Esophagus muscularis mucosa (tissue), 4 donors: ENCODE data around the gene PTS. TPM values are rescaled to one million over a fixed set of nuclear protein-coding genes. Genes with fewer than 3 reads are reported as not detected.
A peak's percentile ranks its signal among the peaks of the same experiment; 100 is the strongest.

Source experiments
- DNase-seq: peaks from one replicate; pipeline ENCODE4 v3.0.0-alpha.2; 2017; ENCODE audit errors: extremely low spot score
- H3K27ac ChIP-seq, 4 donors: fragments of 200-600 bp; sonication (generic); replicated peaks in 1 of 4; 1 replicate in 3 of 4; 2 replicates in 1 of 4; pipeline ENCODE4 v1.5.1; 2016 to 2019; ENCODE audit warnings: mild to moderate bottlenecking in 1 of 4
- H3K27me3 ChIP-seq, 4 donors: fragments of 200-600 bp; sonication (generic); one replicate each; pipeline versions ENCODE4 v1.5.1 to v1.6.0; 2016 to 2019
- H3K36me3 ChIP-seq, 4 donors: fragments of 200-600 bp; sonication (generic); one replicate each; pipeline ENCODE4 v1.5.1; 2016 to 2019
- H3K4me1 ChIP-seq, 4 donors: fragments of 200-600 bp; sonication (generic); one replicate each; pipeline ENCODE4 v1.5.1; 2016 to 2019
- H3K4me3 ChIP-seq, 4 donors: fragments of 200-600 bp; sonication (generic); 1 replicate in 2 of 4; 2 replicates in 2 of 4; pipeline ENCODE4 v1.5.1; 2016 to 2019; ENCODE audit warnings: mild to moderate bottlenecking in 4 of 4, moderate library complexity in 1 of 4
- H3K9me3 ChIP-seq, 4 donors: fragments of 200-600 bp; sonication (generic); 1 replicate in 3 of 4; 2 replicates in 1 of 4; pipeline ENCODE4 v1.5.1; 2016 to 2019
- CTCF ChIP-seq, 3 experiments: fragments of 200-600 bp in 2 of 3; fragments of 450-650 bp in 1 of 3; sonication (generic) in 2 of 3; IDR thresholded peaks; one replicate each; pipeline ENCODE4 v1.5.1; 2017 to 2019; ENCODE audit warnings: antibody characterized with exemption in 3 of 3, mild to moderate bottlenecking in 2 of 3, moderate library complexity in 1 of 3
- EP300 ChIP-seq: sonication (generic); formaldehyde crosslinking; IDR thresholded peaks from one replicate; pipeline ENCODE4 v1.6.1; 2017; ENCODE audit warnings: antibody characterized with exemption
- POLR2A ChIP-seq: fragments of 450-650 bp; IDR thresholded peaks from one replicate; pipeline ENCODE4 v1.6.1; 2017; ENCODE audit warnings: antibody characterized with exemption, moderate library complexity, mild to moderate bottlenecking, low read depth
- POLR2AphosphoS5 ChIP-seq, 2 donors: sonication (generic); formaldehyde crosslinking; IDR thresholded peaks; one replicate each; pipeline ENCODE4 v1.6.1; 2017; ENCODE audit warnings: antibody characterized with exemption in 2 of 2
- WGBS: methylation state at CpG from one replicate; pipeline ENCODE4 v1.1.5; 2018; 5-methylcytosine and 5-hydroxymethylcytosine counted together
- intact Hi-C: fragments of 100-400 bp; cut with DNase I; formaldehyde crosslinking; loops from one replicate; pipeline ENCODE4 v1.15.1; 2023
- total RNA-seq, 4 donors: library from RNA; depleted of rRNA; stranded (reverse); fragments of >200 nt; gene quantifications; one replicate each; pipeline versions ENCODE4 v1.1.0 to v1.2.1, GENCODE V29; 2016

The PTS gene
- total RNA-seq, 4 donors from 2014 or later = 22.2 to 45.3 (median 28.5) TPM

- H3K27ac ChIP-seq = peak overlapping the region in 1 of 4 donors; percentile 54
- 56% methylated on average over 3 of the region's 4 CpGs for WGBS
These were observed 3.9 kb upstream of the PTS start for GRCh38 chr11:112222303-112222702.

GRCh38 chr11:112223121-112223520 is 3.1 kb upstream of the PTS start:
- no peaks in the 10 kb centered on the region for H3K9me3 ChIP-seq
- no peaks in the 10 kb centered on the region for H3K27me3 ChIP-seq
- TF ChIP-seq CTCF (IDR thresholded peaks at IDR 0.05) (no peak), EP300 (no peak), POLR2A (no peak)
- peaks cover 0 to 13% (median 1%) of the 10 kb centered on the region in 4 donors for H3K36me3 ChIP-seq
- H3K27ac ChIP-seq = no peak overlapping the region
- intact Hi-C loops = no loop called here
- 38% methylated on average over 1 of the region's 1 CpG for WGBS
- no peak for DNase-seq
- H3K4me1 ChIP-seq = peaks cover 10 to 43% (median 34%) of the 10 kb centered on the region in 4 donors
- no peak overlapping the region for H3K4me3 ChIP-seq

More at GRCh38 chr11:112222303-112222702, 3.9 kb upstream of the PTS start:
- DNase-seq = no peak
- H3K27me3 ChIP-seq = no peaks in the 10 kb centered on the region
- H3K4me1 ChIP-seq = peaks cover 4 to 38% (median 26%) of the 10 kb centered on the region in 4 donors
- TF ChIP-seq EP300 (no peak), CTCF (IDR thresholded peaks at IDR 0.05) (no peak), POLR2AphosphoS5 (IDR thresholded peaks at IDR 0.05) (no peak)
- intact Hi-C loops = no loop called here
- H3K4me3 ChIP-seq = no peak overlapping the region
- no peaks in the 10 kb centered on the region for H3K9me3 ChIP-seq
- H3K36me3 ChIP-seq = peaks cover 0 to 21% (median 4%) of the 10 kb centered on the region in 4 donors

GRCh38 chr11:112223754-112224532 is 2.3 kb upstream of the PTS start:
- intact Hi-C loops = no loop called here
- WGBS = 91% methylated on average over 5 of the region's 5 CpGs
- H3K4me1 ChIP-seq = peaks cover 10 to 43% (median 35%) of the 10 kb centered on the region in 4 donors
- H3K9me3 ChIP-seq = no peaks in the 10 kb centered on the region
- H3K27ac ChIP-seq = no peak overlapping the region
- no peak for DNase-seq
- no peak overlapping the region for H3K4me3 ChIP-seq
- peaks cover 0 to 12% (median 4%) of the 10 kb centered on the region in 4 donors for H3K36me3 ChIP-seq
- TF ChIP-seq EP300 = no peak
- no peak for TF ChIP-seq CTCF (IDR thresholded peaks at IDR 0.05)
- TF ChIP-seq POLR2AphosphoS5 (IDR thresholded peaks at IDR 0.05) = no peak
- no peak for TF ChIP-seq POLR2A
- no peaks in the 10 kb centered on the region for H3K27me3 ChIP-seq

GRCh38 chr11:112225753-112226061 is 521 bp upstream of the PTS start:
- Histone ChIP-seq H3K27me3 (no peaks in the 10 kb centered on the region), H3K4me3 (peak overlapping the region; percentile 74 to 97 (median 76)), H3K27ac (peak overlapping the region; percentile 93 to 97 (median 94)), H3K4me1 (peaks cover 10 to 36% (median 32%) of the 10 kb centered on the region in 4 donors), H3K36me3 (peaks cover 5 to 26% (median 21%) of the 10 kb centered on the region in 4 donors), H3K9me3 (no peaks in the 10 kb centered on the region)
- DNase-seq = no peak
- no peak for TF ChIP-seq EP300
- TF ChIP-seq POLR2A = no peak
- TF ChIP-seq POLR2AphosphoS5 (IDR thresholded peaks at IDR 0.05) = no peak
- TF ChIP-seq CTCF (IDR thresholded peaks at IDR 0.05) = no peak
- WGBS = 29% methylated on average over 8 of the region's 8 CpGs
- intact Hi-C loops = no loop called here
